SK-N-SH (cell line): ENCODE measurements around the gene CAPZA2. TPM values are rescaled to one million over a fixed set of nuclear protein-coding genes. Genes with fewer than 3 reads are reported as not detected.

Experiments
- CTCF ChIA-PET: fragments of 300-600, 350-600 bp; formaldehyde crosslinking; extraction: SDS; loops from one replicate; lab custom pipeline; 2021; lab: Yijun Ruan, JAX
- POLR2A ChIA-PET: fragments of 350-600 bp; sonication (Branson Sonifier 250); formaldehyde crosslinking; extraction: SDS; loops from one replicate; lab custom pipeline; 2020; ENCODE audit warnings: antibody characterized with exemption, inconsistent platforms; lab: Yijun Ruan, JAX
- DNase-seq: peaks from one replicate; pipeline ENCODE4 v3.0.0; 2012
- H2AFZ ChIP-seq: fragments of 200-600 bp; sonication (generic); 2 replicates; pipeline ENCODE4 v1.8.1; 2016; ENCODE audit warnings: antibody characterized with exemption, mild to moderate bottlenecking, low read depth
- H3F3A ChIP-seq: fragments of 200-600 bp; sonication (generic); replicated peaks from 2 replicates; pipeline ENCODE3; 2016; ENCODE audit warnings: antibody characterized with exemption, mild to moderate bottlenecking; ENCODE audit not compliant: insufficient read depth
- H3K27ac ChIP-seq, 2 experiments: fragments of 200-500 bp in 1 of 2; fragments of 200-600 bp in 1 of 2; sonication (Bioruptor generic) in 1 of 2; sonication (generic), shearing (Covaris generic) in 1 of 2; 2 replicates each; pipeline versions ENCODE4 v1.5.1 to v1.6.1; 2014 to 2016; ENCODE audit warnings: low read depth in 2 of 2, inconsistent platforms in 1 of 2, low read length in 1 of 2, mild to moderate bottlenecking in 1 of 2, mixed read lengths in 1 of 2
- H3K27me3 ChIP-seq: fragments of 200-600 bp; sonication (generic), shearing (Covaris generic); 2 replicates; pipeline ENCODE4 v1.6.1; 2016; ENCODE audit warnings: mixed run types; ENCODE audit not compliant: insufficient read depth
- H3K36me3 ChIP-seq, 2 experiments: fragments of 200-500 bp in 1 of 2; fragments of 200-600 bp in 1 of 2; sonication (Bioruptor generic) in 1 of 2; sonication (generic) in 1 of 2; replicated peaks in 1 of 2; 2 replicates each; pipeline versions ENCODE3 to v1.5.1; 2014 to 2016; ENCODE audit warnings: low read length in 1 of 2, mild to moderate bottlenecking in 1 of 2; ENCODE audit not compliant: insufficient read depth in 2 of 2, control insufficient read depth in 1 of 2
- H3K4me1 ChIP-seq, 2 experiments: fragments of 200-500 bp in 1 of 2; fragments of 200-600 bp in 1 of 2; sonication (Bioruptor generic) in 1 of 2; sonication (generic), shearing (Covaris generic) in 1 of 2; 2 replicates each; pipeline versions ENCODE4 v1.5.1 to v1.6.1; 2014 to 2016; ENCODE audit warnings: low read depth in 1 of 2, low read length in 1 of 2, mixed run types in 1 of 2; ENCODE audit not compliant: insufficient read depth in 2 of 2, control insufficient read depth in 1 of 2
- H3K4me2 ChIP-seq: fragments of 200-600 bp; sonication (generic), shearing (Covaris generic); 2 replicates; pipeline ENCODE4 v1.6.1; 2017; ENCODE audit warnings: mixed run types
- H3K4me3 ChIP-seq, 2 experiments: fragments of 200-500 bp in 1 of 2; fragments of 200-600 bp in 1 of 2; sonication (Bioruptor generic) in 1 of 2; sonication (generic), shearing (Covaris generic) in 1 of 2; 2 replicates each; pipeline versions ENCODE4 v1.5.1 to v1.8.1; 2014 to 2016; ENCODE audit warnings: low read depth in 2 of 2, inconsistent platforms in 1 of 2, low read length in 1 of 2, mild to moderate bottlenecking in 1 of 2, mixed read lengths in 1 of 2, moderate library complexity in 1 of 2
- H3K79me2 ChIP-seq: fragments of 200-600 bp; sonication (generic); 2 replicates; pipeline ENCODE4 v1.8.1; 2017; ENCODE audit warnings: mild to moderate bottlenecking; ENCODE audit not compliant: insufficient read depth
- H3K9ac ChIP-seq: fragments of 200-600 bp; sonication (generic); 2 replicates; pipeline ENCODE4 v1.6.1; 2017; ENCODE audit warnings: mixed run types
- H3K9me2 ChIP-seq: fragments of 200-600 bp; sonication (generic); 2 replicates; pipeline ENCODE4 v1.6.1; 2017; ENCODE audit warnings: mixed run types
- H3K9me3 ChIP-seq: fragments of 200-600 bp; sonication (generic); 2 replicates; pipeline ENCODE4 v1.6.1; 2017; ENCODE audit warnings: mixed run types, mild to moderate bottlenecking, moderate library complexity
- H4K20me1 ChIP-seq: fragments of 200-600 bp; sonication (generic); 2 replicates; pipeline ENCODE4 v1.6.1; 2017; ENCODE audit warnings: mild to moderate bottlenecking, mixed run types; ENCODE audit not compliant: insufficient read depth
- CHD2 ChIP-seq: fragments of 150-350 bp; IDR thresholded peaks from 2 replicates; pipeline ENCODE4 v1.6.1; 2018; ENCODE audit warnings: low read length; ENCODE audit not compliant: partially characterized antibody
- EP300 ChIP-seq, 2 experiments: IDR thresholded peaks; 2 replicates each; pipeline versions ENCODE4 v1.4.0 to v1.6.1; 2012; ENCODE audit warnings: borderline replicate concordance in 1 of 2, low read depth in 1 of 2, low read length in 1 of 2
- FOSL2 ChIP-seq: IDR thresholded peaks from 2 replicates; pipeline ENCODE4 v1.4.0; 2012; ENCODE audit warnings: low read depth, mild to moderate bottlenecking, moderate library complexity, borderline replicate concordance
- GABPA ChIP-seq: IDR thresholded peaks from 2 replicates; pipeline ENCODE4 v1.4.0; 2012; ENCODE audit warnings: low read depth, mild to moderate bottlenecking
- GATA2 ChIP-seq: sonication (generic); formaldehyde crosslinking; IDR thresholded peaks from 2 replicates; pipeline ENCODE4 v1.5.0; 2020; ENCODE audit warnings: mild to moderate bottlenecking, missing genetic modification reagents
- JUND ChIP-seq: IDR thresholded peaks from 2 replicates; pipeline ENCODE4 v1.4.0; 2012
- MAX ChIP-seq: IDR thresholded peaks from 2 replicates; pipeline ENCODE4 v1.4.0; 2012; ENCODE audit warnings: low read depth
- MEF2A ChIP-seq: IDR thresholded peaks from 2 replicates; pipeline ENCODE4 v1.4.0; 2012; ENCODE audit warnings: low read depth, borderline replicate concordance
- NFIC ChIP-seq: IDR thresholded peaks from 2 replicates; pipeline ENCODE4 v1.4.0; 2012; ENCODE audit warnings: borderline replicate concordance
- POLR2AphosphoS5 ChIP-seq: IDR thresholded peaks from 2 replicates; pipeline ENCODE4 v1.6.1; 2012; ENCODE audit warnings: low read depth, low read length
- REST ChIP-seq: IDR thresholded peaks from 2 replicates; pipeline ENCODE4 v1.6.1; 2012; ENCODE audit warnings: mild to moderate bottlenecking, low read depth, low read length, moderate library complexity
- SIN3A ChIP-seq: IDR thresholded peaks from 2 replicates; pipeline ENCODE4 v1.6.1; 2012; ENCODE audit warnings: low read depth, mild to moderate bottlenecking, low read length, moderate library complexity, borderline replicate concordance
- SMC3 ChIP-seq: IDR thresholded peaks from 2 replicates; pipeline ENCODE4 v1.6.1; 2012; ENCODE audit warnings: low read depth, low read length, improper control_type of control experiment
- TCF12 ChIP-seq: IDR thresholded peaks from 2 replicates; pipeline ENCODE4 v1.4.0; 2012
- USF1 ChIP-seq: IDR thresholded peaks from 2 replicates; pipeline ENCODE4 v1.4.0; 2012; ENCODE audit warnings: low read depth, borderline replicate concordance
- YY1 ChIP-seq: IDR thresholded peaks from 2 replicates; pipeline ENCODE4 v1.4.0; 2012; ENCODE audit warnings: low read depth, mild to moderate bottlenecking
- WGBS: methylation state at CpG from one replicate; pipeline ENCODE4 v1.1.6; 2017; ENCODE audit warnings: low lambda C conversion rate; 5-methylcytosine and 5-hydroxymethylcytosine counted together
- polyA plus RNA-seq, 3 experiments: library from polyadenylated mRNA; depleted of rRNA; stranded (reverse); fragments of >200 nt; gene quantifications; 2 replicates each; pipeline ENCODE4 v1.2.3, GENCODE V29; 2012

The CAPZA2 gene
- polyA plus RNA-seq, 1 of the 3 experiments (the other 2 are of a cell fraction), result 44.6 TPM

- H3K4me2 ChIP-seq, result no peak overlapping the region
- DNase-seq, result no peak
- no peak overlapping the region for H3K27ac ChIP-seq
- CTCF ChIA-PET, result interaction anchor here (1.8 kb wide), 1 partner anchor 30 kb away, joined by 4 read pairs; no protein-coding TSS in a partner anchor
- no peaks in the 10 kb centered on the region for H3K9me3 ChIP-seq
- H3K4me3 ChIP-seq, result no peak overlapping the region
- 35% methylated on average over 5 of the region's 5 CpGs for WGBS
- H3K79me2 ChIP-seq, result no peaks in the 10 kb centered on the region
- H3F3A ChIP-seq, result peaks cover 9% of the 10 kb centered on the region
- POLR2A ChIA-PET, result no interaction called here
- no peak overlapping the region for H2AFZ ChIP-seq
- no peaks in the 10 kb centered on the region for H3K4me1 ChIP-seq
- TF ChIP-seq JUND, result no peak
- no peak for TF ChIP-seq REST
- no peak for TF ChIP-seq YY1
- TF ChIP-seq EP300 (IDR thresholded peaks at IDR 0.05; ENCODE audit: borderline replicate concordance in 1 of 2, low read depth in 1 of 2, low read length in 1 of 2), result no peak
- no peak for TF ChIP-seq USF1
- no peak for TF ChIP-seq CHD2
- TF ChIP-seq POLR2AphosphoS5, result no peak
- no peak for TF ChIP-seq SMC3
- TF ChIP-seq GATA2 (CRISPR knock-in tag), result no peak
- no peak for TF ChIP-seq TCF12
- no peak for TF ChIP-seq SIN3A
- no peak for TF ChIP-seq MAX
- no peak for TF ChIP-seq NFIC
- TF ChIP-seq MEF2A, result no peak
- TF ChIP-seq GABPA, result no peak
- no peaks in the 10 kb centered on the region for H3K36me3 ChIP-seq
- no peaks in the 10 kb centered on the region for H3K9me2 ChIP-seq
- no peaks in the 10 kb centered on the region for H4K20me1 ChIP-seq
- H3K9ac ChIP-seq, result no peak overlapping the region
- peaks cover 14% of the 10 kb centered on the region; the same call in 1 of the 2 replicates for H3K27me3 ChIP-seq
Observed at GRCh38 chr7:116840256-116840655, 22.1 kb upstream of the CAPZA2 start.

GRCh38 chr7:116842371-116842770 lies 20.0 kb upstream of the CAPZA2 start:
- ChIA-PET CTCF (interaction anchor here (0.9 kb wide), 1 partner anchor 10 kb away, joined by 3 read pairs; no protein-coding TSS in a partner anchor), POLR2A (no interaction called here)
- H3K27me3 ChIP-seq, result peaks cover 14% of the 10 kb centered on the region; the same call in 1 of the 2 replicates
- H3K9ac ChIP-seq, result no peak overlapping the region
- H3K9me2 ChIP-seq, result no peaks in the 10 kb centered on the region
- H3K4me3 ChIP-seq, result no peak overlapping the region
- no peak overlapping the region for H2AFZ ChIP-seq
- no peaks in the 10 kb centered on the region for H3K9me3 ChIP-seq
- H3K79me2 ChIP-seq, result no peaks in the 10 kb centered on the region
- peaks cover 9% of the 10 kb centered on the region for H3F3A ChIP-seq
- H3K4me1 ChIP-seq, result no peaks in the 10 kb centered on the region
- no peak for DNase-seq
- H4K20me1 ChIP-seq, result no peaks in the 10 kb centered on the region
- no peak overlapping the region for H3K27ac ChIP-seq
- H3K4me2 ChIP-seq, result no peak overlapping the region
- WGBS, result 7% methylated on average over 1 of the region's 1 CpG
- H3K36me3 ChIP-seq, result no peaks in the 10 kb centered on the region
- no peak for TF ChIP-seq FOSL2
- TF ChIP-seq SMC3, result no peak
